ENCODE data around the gene GTPBP4.

DNA sequence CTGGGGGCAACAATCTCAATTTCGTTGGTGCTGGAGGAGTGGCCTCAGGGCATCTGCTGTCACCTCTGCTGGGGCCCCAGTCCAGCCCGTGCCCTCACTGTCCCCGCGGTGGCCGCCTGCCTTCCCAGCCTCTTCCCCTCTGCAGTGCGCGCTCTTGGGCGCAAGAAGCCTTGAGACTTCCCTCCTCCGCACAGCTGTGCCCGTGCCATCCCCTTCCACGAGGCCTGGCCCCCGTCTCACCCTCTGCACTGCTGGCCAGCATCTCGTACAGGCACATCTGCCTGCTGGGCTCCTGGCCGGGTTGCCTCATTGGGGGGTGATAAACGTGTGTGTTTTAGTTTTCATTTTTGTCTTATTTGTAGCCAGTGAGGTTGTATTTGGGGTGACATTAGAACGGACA is 23.5 kb downstream of the GTPBP4 start:
- no peak for TF ChIP-seq POLR2A (IDR thresholded peaks at IDR 0.05)
- TF ChIP-seq, protein P1, sequence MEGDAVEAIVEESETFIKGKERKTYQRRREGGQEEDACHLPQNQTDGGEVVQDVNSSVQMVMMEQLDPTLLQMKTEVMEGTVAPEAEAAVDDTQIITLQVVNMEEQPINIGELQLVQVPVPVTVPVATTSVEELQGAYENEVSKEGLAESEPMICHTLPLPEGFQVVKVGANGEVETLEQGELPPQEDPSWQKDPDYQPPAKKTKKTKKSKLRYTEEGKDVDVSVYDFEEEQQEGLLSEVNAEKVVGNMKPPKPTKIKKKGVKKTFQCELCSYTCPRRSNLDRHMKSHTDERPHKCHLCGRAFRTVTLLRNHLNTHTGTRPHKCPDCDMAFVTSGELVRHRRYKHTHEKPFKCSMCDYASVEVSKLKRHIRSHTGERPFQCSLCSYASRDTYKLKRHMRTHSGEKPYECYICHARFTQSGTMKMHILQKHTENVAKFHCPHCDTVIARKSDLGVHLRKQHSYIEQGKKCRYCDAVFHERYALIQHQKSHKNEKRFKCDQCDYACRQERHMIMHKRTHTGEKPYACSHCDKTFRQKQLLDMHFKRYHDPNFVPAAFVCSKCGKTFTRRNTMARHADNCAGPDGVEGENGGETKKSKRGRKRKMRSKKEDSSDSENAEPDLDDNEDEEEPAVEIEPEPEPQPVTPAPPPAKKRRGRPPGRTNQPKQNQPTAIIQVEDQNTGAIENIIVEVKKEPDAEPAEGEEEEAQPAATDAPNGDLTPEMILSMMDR (IDR thresholded peaks at IDR 0.05): no peak
